HG02798 (cell line): ENCODE results near the gene ALK.

Source experiments
- ATAC-seq: cut with Tn5 transposase; IDR thresholded peaks from one replicate; pipeline ENCODE4 v1.9.1; 2021; ENCODE audit warnings: mild to moderate bottlenecking; ENCODE audit not compliant: unreplicated experiment, poor library complexity

ALK gene

DNA sequence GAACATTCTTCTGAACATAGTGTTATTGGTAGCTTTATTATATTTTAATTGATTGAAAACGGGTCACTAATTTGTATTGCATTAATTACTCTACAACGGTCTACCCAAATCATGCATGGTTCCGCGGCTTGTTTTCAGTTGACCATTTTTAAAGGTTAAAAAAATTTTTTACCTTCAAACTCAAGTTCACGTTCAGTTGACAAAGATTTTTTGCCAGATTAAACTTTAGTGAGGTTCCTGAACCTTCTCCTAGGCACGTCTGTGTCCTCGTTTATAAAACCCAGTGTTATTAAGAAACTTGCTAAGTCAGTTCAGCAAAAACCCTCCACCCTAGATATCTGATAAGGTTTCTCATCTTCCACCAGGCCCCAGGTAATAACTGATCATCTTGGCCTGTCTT is 331.2 kb downstream of the ALK start:
- ATAC-seq = no peak

DNA sequence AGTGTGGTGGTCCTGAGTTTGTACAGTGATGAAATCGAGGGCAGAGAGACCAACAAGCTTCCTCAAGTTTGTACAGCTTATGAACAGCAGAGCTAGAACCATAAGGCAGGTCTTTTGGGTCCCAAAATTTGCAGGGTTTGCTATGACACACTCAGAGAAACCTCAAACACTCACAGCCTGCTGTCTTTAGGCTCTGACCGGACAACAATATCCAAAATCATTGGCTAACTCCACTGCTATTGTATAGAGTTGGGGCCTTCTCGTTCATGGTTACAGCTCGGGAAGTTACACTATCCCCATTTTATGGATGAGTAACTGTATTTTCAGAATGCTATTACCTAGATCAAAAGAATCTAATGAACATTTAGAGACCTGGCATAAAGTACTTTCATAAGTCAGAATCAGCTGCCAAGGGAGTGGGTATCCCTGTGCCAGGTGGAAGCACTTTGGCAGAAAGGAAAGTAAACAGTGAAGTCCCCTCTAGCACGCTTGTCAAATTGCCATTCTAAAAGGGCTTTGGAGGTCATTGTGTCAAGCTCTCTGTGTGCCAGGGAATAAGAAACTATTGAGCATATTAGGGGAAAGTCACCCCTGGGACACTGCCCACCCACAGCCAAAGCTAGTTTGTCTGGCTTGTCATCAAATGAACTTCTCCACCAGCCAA is 331.8 kb downstream of the ALK start:
- ATAC-seq = no peak

DNA sequence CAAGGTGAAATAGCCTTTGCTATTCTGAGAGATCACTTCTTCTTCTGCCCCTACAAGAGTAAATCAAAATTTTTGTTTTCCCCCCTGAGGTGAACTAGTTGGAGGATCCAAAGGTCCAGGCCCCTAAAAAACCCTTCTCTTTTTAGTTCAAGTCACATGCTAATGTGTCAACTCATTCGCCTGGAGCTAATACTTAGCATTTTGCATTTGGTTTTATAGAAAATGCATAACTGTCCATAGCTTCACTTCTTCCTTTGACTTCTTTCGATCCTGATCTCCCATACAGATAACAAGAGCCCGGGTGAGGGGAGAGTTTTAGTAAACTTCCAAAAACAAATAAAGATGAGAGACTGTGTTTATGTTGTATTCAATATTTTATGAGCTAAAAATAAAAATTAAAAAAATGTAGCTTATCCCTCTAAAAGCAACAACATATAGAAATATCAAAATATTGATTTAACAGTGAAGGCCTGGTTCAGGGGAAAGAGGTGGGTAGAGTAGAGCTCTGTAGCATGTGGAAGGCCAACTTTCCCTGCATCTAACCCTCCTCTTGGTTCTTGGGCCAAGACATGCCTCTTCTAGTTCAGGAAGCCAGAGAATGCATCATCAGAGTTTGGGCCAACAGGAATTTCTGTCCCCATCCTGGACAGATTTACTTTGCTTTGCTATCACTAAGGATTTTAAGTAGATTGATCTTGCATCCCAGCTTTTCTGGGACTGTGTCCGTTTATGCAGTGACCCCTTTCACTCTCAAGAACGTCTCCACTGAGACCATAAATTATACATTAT is 333.8 kb downstream of the ALK start:
- no peak for ATAC-seq

DNA sequence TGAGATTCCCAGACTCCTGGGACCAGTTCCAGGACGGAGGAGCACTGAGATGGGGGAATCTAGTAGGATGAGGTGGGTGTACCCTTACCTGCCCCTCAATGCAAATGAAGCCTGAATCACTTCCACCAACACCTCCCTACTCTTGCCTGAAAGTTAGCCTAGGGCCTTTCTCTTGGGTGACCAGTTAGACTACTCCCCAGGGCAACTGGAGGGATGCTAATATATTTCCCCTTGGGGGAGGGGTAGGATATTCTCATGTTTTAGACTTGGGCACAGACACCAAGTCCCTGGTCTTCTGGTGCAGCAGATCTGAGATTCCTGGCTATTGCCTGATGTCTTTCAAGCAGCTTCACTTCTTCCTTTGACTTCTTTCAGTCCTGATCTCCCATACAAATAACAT is 334.5 kb downstream of the ALK start:
- no peak for ATAC-seq

DNA sequence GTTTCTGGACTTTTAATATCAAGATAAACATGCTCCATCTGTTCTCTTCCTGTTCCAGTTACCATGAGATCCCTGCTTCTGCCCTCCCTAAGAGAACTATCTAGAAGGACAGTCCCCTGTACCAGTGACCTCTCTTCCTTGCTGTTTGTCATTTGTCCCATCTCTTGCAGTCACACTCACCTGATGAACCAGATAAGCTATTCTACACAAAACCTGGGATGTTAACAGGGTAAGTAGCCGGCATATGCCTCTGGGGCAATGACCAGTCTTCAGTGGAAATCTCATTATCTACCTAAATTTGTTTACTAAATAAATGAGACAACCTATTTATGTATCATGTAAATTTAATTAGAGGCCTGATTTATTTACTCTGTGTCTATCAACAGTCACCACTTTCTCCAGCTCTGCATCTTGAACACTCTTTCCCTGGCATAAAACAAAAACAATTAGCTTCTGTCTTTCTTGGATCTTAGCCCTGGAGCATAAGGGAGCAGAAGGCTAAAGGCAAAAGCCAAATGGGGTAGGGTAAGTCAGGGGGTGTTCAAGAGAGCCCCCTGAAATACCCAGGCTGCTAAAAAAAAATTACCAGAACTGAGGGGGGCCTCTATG is 337.7 kb downstream of the ALK start:
- ATAC-seq = peak; percentile 23

DNA sequence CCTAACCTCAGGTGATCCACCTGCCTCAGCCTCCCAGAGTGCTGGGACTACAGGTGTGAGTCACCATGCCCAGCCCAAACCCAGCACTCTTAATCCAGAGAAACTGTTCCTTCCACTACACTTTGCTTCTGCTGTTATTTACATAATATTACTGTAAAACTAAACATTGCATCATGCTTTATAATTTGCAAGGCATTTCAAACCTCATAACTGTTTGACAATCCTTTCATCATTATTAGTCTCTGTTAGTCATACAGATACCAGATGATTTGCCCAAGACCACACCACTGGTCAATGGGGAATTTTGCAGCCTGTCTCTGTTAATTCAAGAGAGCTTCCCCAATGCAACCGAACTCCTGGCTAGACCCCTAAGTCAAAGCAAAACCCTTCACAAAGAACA is 338.3 kb downstream of the ALK start:
- peak; percentile 76 for ATAC-seq

DNA sequence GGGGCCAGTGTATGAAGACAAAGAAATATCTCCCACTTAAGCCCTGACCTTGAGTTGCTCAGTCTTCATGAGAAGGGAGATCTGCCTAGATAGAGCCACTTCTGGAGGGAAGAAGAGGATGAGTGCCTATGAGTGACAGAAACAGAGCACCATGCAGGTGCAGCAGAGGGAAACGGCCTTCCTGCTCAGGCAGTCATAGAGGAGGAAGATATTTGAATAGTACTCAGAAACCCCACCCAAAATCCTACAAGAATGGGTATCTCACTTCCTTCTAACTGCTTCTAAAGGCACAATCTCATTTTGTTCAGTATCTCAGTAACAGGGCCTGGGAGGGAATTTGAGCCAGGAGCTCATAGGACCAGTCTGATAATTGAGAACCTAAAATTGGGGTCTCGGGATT is 339.3 kb downstream of the ALK start:
- ATAC-seq = no peak

DNA sequence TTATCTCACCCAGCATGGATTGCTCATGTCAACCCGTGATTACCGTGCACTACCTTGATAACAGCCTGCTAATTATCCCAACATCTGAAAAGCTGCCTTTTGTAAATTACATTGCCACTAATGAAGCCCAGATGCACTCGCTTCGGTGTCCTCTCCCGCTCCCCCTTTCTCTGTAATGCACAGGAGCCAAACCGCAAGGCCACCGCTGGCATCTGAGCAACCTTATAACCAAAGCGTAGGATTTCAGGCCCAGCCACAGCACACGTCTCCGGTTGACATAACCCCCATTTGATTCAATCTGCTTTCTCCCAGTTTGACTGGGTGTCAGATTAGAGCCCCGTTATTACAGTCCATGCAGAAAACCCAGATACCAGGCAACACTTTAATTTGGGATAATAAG is 341.2 kb downstream of the ALK start:
- no peak for ATAC-seq

DNA sequence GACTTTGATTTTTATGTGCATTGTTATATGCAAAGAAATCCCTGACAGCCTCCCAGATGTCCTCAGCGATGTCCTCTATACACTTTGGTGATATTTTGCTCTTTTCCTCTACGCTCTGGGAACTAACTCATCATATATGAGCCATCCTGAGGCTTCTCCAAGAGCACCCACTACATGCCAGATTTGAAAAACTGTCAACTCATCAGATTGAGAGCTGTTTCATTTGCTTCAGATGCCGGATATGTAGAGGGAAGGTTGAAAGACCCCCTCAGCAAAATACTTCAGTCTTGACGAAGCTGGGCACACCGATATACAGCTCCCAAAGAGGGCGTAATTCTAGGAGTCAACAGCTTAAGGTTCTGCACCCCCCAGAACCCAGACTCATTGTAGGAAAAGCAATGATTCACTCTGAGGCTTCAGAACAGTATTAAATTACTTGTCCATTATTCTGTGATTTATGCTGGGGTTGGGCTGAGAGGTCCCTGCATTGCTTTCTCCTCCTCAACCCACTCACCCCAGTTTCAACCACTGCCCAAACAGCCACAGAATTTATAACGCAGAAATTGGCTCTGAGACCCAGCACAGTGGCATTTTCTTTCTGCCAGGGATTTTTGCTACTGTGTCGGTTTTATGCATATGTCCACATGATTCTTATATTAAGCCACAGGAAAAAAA is 341.8 kb downstream of the ALK start:
- ATAC-seq = no peak

DNA sequence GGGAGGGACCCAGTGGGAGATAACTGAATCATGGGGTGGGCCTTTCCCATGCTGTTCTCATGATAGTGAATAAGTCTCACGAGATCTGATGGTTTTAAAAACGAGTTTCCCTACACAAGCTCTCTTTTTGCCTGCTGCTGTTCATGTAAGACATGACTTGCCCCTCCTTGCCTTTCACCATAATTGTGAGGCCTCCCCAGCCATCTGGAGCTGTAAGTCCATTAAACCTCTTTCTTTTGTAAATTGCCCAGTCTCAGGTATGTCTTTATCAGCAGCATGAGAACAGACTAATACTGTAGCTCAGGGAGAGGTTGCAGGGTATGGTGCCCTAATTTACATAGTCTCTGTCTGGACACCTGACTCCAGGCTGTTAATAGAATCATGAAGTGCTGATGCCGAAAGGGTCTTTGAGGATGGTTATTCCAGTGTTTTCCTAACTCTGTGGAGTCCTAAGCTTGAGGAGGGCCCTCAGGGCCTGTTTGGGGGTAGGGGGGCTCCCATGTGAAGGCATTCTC is 343.2 kb downstream of the ALK start:
- no peak for ATAC-seq

DNA sequence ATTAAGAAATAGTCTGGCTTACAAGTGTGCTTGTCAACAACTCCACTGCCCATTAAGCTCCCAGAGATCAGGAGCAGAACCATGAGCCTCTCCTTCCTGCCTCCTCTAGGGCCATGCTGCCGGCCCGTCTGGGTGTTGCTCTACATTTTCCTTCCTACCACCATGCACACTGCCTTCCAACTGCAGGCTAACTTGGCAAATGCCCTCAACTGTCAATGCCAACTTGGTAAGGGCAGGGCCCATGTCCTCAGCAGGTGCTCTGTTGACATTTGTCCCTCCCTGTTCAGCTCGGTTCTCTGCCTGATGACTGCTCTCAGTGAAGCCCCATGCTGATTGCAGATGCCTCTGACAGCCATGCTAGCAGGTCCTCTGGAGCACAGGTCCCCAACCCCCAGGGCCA is 345.2 kb downstream of the ALK start:
- no peak for ATAC-seq

DNA sequence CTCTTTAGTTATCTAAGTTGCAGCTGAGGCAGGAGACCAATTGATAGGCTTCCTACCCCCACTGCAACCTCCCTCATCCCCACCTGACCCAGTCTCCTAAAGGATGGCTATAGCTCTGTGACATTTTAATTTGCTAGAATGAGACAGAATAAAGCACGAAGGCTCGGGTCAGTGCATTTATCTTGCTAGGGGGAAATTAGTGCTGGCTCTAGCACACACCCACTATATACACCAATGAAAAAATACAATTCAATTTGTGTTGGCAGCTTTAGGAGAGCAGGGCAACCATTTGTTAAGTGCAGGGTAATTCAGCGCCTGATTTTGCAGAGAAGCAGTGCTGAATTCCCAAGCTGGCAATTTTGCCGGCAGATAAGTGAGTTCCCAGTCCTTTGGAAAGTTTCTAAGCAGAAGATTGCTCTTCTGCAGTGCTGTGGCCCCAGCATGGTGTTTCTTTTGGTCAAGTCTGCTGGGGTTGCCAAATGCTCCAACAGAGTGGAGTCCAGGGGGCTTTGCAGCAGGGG is 346.0 kb downstream of the ALK start:
- ATAC-seq = no peak

DNA sequence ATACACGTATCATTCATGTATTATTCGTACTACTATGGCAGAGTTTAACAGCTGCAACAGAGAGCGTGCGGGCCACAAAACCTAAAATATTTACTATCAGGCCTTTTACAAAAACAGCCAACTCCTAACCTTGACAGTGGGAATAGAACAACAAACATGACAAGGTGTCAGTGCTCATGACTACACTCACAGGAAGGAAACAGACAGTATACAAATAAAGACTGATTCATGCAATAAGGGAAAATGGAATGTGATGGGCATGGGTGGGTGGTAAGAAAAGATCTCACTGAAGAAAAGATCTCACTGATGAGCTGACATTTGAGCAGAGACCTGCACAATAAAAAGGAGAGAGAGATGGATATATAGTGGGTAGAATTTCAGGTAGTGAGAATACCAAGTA is 347.8 kb downstream of the ALK start:
- ATAC-seq = no peak

DNA sequence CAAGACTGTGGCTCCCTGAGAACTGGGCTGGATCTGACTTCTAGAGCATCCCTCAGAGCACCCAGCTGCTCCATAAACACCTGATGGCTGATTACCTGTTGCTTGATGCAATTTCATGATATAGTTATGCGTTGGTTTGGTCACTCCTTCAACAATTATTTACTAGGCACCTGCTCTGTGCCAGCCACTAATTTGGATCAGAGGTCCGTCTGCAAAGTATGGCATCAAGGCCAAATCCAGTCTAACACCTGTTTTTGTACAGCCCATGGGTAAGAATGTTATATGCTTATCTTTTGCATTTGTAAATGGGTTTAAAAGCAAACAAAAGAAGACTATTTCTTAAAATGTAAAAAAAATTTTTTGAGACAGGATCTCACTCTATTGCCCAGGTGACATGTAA is 348.2 kb downstream of the ALK start:
- ATAC-seq = no peak

DNA sequence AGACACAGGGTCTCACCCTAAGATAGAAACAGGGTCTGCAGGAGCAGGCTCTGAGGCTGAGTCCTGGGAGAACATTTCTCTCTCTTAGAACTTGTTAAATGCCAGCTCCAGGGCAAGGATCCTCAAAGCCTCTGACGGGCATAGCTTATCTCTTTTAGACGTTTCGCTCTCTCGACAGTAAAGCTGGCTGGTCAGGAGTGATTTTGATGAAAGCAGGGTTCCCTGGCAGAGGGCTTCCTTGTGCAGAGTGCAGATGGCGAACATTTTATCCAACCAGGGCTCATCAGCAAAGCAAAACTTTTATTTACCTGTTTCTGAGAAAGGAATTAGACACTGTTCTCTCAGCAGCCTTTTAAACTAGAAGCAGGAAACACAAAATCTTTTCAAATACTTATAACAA is 350.8 kb downstream of the ALK start:
- ATAC-seq = no peak

DNA sequence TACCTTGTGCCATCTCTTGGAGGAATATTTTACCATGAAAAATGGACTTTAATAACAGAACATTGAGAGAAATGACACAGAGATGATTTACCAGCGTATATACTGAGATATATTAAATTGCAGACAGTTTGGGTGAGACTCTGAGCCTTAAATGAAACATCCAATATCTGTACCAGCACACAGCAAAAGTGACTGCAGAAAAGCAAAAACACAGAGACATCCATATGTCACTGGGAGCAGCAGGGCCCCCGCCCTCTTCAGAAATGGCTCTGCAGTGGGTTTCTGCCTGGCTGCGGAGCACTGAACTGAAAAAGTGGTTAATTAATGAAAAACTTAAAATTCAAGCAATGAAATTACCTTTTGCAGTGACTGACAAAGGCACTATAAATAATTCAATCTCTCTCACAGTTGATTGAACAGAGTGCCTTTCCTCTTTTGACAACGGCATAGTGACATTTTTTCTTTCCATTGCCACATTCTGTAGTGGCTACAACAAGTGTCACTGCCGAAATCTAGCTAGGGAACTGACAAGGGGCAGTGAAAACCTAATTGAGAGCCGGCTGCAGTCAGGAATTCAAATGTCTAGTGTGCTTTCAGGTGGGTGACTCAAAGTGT is 353.4 kb downstream of the ALK start:
- no peak for ATAC-seq

DNA sequence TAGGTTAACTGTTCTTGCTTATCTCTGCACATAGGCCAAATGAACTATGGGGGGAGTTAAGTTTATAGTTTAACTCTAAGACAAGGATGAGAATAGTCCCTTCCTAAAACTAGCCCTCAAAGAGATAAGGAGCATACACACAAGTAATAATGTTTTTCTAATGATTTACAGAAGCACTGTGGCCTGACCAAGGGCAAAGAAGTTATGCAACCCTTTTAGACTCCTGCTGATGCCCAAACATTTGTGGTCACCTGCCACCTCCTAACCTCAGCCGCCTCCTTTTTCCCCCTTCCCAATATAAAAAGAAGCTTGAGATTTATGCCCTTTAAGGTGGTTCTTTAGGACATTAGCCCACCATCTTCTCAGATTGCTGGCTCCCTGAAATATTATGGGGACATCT is 357.7 kb downstream of the ALK start:
- ATAC-seq = no peak

DNA sequence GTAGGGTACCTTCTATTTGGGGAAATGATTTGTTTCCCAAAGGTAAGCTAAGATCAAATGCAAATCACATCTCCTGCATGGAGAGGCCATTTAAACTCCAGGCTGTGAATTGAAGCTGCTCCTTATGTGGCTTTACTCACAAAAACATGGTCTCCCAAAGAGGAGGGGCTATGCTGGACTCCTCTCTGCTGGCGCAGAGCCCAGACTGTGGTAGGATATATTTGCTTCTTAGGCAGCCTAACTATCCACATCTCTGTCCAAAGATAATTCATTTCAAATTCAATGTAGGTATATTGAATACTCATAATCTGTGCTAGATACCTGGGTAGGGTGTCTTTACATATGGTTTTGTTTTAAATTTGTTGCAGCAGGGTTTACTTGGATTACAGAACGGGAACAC is 358.5 kb downstream of the ALK start:
- no peak for ATAC-seq

DNA sequence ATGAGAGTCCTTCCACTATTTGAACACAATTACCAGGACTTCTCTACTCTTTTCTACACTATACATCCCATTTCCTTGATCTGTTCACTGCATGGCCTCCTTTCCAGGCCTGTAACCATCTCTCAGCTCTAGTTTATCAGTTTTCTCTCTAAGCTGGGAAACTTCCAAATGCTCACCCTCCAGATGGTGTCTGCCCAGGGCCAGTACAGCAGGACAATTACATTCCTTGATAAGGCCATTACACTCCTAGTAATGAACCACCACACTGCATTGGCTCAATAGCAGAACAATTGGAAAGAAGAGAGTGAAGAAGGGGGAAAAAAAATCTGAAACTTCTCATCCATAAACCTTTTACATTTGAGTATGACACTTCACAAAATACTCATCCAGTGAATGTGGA is 359.1 kb downstream of the ALK start:
- ATAC-seq = no peak

DNA sequence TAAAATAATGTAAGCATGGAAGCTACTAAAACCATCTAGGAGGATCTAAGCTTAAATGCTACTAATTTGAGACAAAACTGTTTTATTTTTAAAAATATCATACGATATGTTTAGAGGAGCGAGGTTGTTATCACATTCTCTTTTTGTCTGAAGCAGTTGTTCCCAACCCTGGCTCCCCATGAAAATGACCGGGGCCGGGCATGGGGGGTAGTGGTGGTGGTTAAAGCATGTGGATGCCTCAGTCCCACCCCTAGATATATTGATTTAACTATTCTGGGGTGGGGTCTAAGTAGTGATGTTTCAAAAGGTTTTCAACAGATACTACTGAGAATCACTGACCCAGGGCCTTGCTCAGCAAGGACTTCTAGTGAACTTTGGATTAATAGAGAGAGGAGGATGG is 359.8 kb downstream of the ALK start:
- no peak for ATAC-seq
